HepG2 (cell line): ENCODE data around the gene ZDHHC19. TPM values are rescaled to one million over a fixed set of nuclear protein-coding genes. Genes with fewer than 3 reads are reported as not detected.
"Not testable (repeated sequence)": the region's sequence is repeated elsewhere in the genome, so short reads cannot be mapped to it uniquely, and the experiment has no call there.

Experiments
- ATAC-seq: fragments of 200-7000 bp; cut with Tn5 transposase; 3 replicates; pipeline ENCODE4 v1.9.1; 2020; ENCODE audit warnings: mild to moderate bottlenecking, moderate library complexity
- BruUV-seq: library from RNA; stranded (reverse); fragments of 400-500 nt; replicated peaks from 2 replicates; lab custom pipeline; 2021; lab: Mats Ljungman, UMichigan
- CTCF ChIA-PET: fragments of 300-600 bp; formaldehyde crosslinking; extraction: SDS; loops from one replicate; lab custom pipeline; 2021; ENCODE audit warnings: low total read pairs, inconsistent platforms, low intra/inter-chr PET ratio; lab: Yijun Ruan, JAX
- POLR2A ChIA-PET: fragments of 350-600 bp; sonication (Branson Sonifier 250); formaldehyde crosslinking; loops from one replicate; lab custom pipeline; 2020; ENCODE audit warnings: antibody characterized with exemption, inconsistent platforms; lab: Yijun Ruan, JAX
- DNase-seq: peaks from one replicate; pipeline ENCODE4 v3.0.0-alpha.2; 2015; ENCODE audit warnings: low spot score
- FAIRE-seq: peaks from 3 replicates; lab custom pipeline; 2011; peaks lifted over from hg19 to GRCh38; lab: Jason Lieb, UNC
- H2AFZ ChIP-seq: one replicate; pipeline ENCODE4 v1.6.1; 2011; ENCODE audit warnings: low read length, inconsistent platforms
- H3K27ac ChIP-seq: fragments of 300-600 bp; 3 replicates; pipeline ENCODE4 v1.8.0; 2011; ENCODE audit warnings: mixed run types, mild to moderate bottlenecking, mixed read lengths, low read length, inconsistent platforms; ENCODE audit not compliant: insufficient read depth; ENCODE audit errors: extremely low read length
- H3K27me3 ChIP-seq, 2 experiments: fragments of 200-600 bp in 1 of 2; 2 replicates in 1 of 2; 3 replicates in 1 of 2; pipeline versions ENCODE4 v1.6.0 to v1.8.0; 2011; ENCODE audit warnings: low read length in 2 of 2, mild to moderate bottlenecking in 2 of 2, moderate library complexity in 2 of 2, inconsistent platforms in 1 of 2; ENCODE audit not compliant: insufficient read depth in 2 of 2, control insufficient read depth in 1 of 2
- H3K36me3 ChIP-seq, 2 experiments: fragments of 200-600 bp in 1 of 2; replicated peaks in 1 of 2; 2 replicates in 1 of 2; 3 replicates in 1 of 2; pipeline versions ENCODE4 v1.5.1 to v1.8.0; 2011; ENCODE audit warnings: low read length in 2 of 2, inconsistent platforms in 1 of 2; ENCODE audit not compliant: insufficient read depth in 2 of 2, control insufficient read depth in 1 of 2
- H3K4me1 ChIP-seq: 2 replicates; pipeline ENCODE4 v1.5.1; 2012; ENCODE audit warnings: low read length, inconsistent platforms; ENCODE audit not compliant: insufficient read depth
- H3K4me2 ChIP-seq: 2 replicates; pipeline ENCODE4 v1.6.0; 2011; ENCODE audit warnings: low read depth, low read length, inconsistent platforms
- H3K4me3 ChIP-seq, 3 experiments: fragments of 200-600 bp in 1 of 3; sonication (generic), shearing (Covaris generic) in 1 of 3; replicated peaks in 1 of 3; 2 replicates each; pipeline ENCODE4 v1.5.1; 2011 to 2016; ENCODE audit warnings: low read length in 3 of 3, inconsistent platforms in 2 of 3, low read depth in 2 of 3, mild to moderate bottlenecking in 2 of 3, control low read depth in 1 of 3, mixed read lengths in 1 of 3; ENCODE audit not compliant: insufficient read depth in 1 of 3
- H3K79me2 ChIP-seq: one replicate; pipeline ENCODE4 v1.6.1; 2011; ENCODE audit warnings: low read length, inconsistent platforms; ENCODE audit not compliant: insufficient read depth
- H3K9ac ChIP-seq: 2 replicates; pipeline ENCODE4 v1.6.0; 2011; ENCODE audit warnings: mild to moderate bottlenecking, low read depth, low read length, inconsistent platforms; ENCODE audit not compliant: insufficient read depth
- H3K9me3 ChIP-seq: 2 replicates; pipeline ENCODE4 v1.5.1; 2012; ENCODE audit warnings: mild to moderate bottlenecking, low read length
- H4K20me1 ChIP-seq: 2 replicates; pipeline ENCODE4 v1.6.0; 2011; ENCODE audit warnings: inconsistent platforms, mild to moderate bottlenecking, low read length, moderate library complexity; ENCODE audit not compliant: insufficient read depth
- EZH2 ChIP-seq: conservative IDR thresholded peaks from 2 replicates; pipeline ENCODE4 v1.6.1; 2012; ENCODE audit warnings: mild to moderate bottlenecking, low read depth, low read length, moderate library complexity
- HMG20A ChIP-seq: IDR thresholded peaks from 2 replicates; pipeline ENCODE4 v1.6.1; 2016; ENCODE audit warnings: borderline replicate concordance
- HMGA1 ChIP-seq: sonication (generic); formaldehyde crosslinking; conservative IDR thresholded peaks from 2 replicates; pipeline ENCODE4 v1.4.0; 2020; ENCODE audit warnings: missing genetic modification reagents
- MAFG ChIP-seq: sonication (generic); formaldehyde crosslinking; IDR thresholded peaks from 2 replicates; pipeline ENCODE4 v1.5.1; 2020; ENCODE audit warnings: mild to moderate bottlenecking, missing genetic modification reagents
- MXI1 ChIP-seq: IDR thresholded peaks from 3 replicates; pipeline ENCODE4 v1.6.1; 2012; ENCODE audit warnings: low read depth, low read length, inconsistent platforms, borderline replicate concordance
- NR1H2 ChIP-seq: sonication (generic); formaldehyde crosslinking; IDR thresholded peaks from 2 replicates; pipeline ENCODE4 v1.8.1; 2022; ENCODE audit warnings: low read depth, missing genetic modification reagents, borderline replicate concordance
- RBM39 ChIP-seq: fragments of 200-400 bp; formaldehyde crosslinking; IDR thresholded peaks from one replicate; pipeline ENCODE4 v1.6.1; 2018; ENCODE audit warnings: antibody characterized with exemption, mild to moderate bottlenecking, low read depth, low read length; ENCODE audit not compliant: poor library complexity, severe bottlenecking
- RFX5 ChIP-seq: IDR thresholded peaks from 2 replicates; pipeline ENCODE4 v1.6.1; 2011; ENCODE audit warnings: low read depth, low read length, improper control_type of control experiment
- STAT6 ChIP-seq: sonication (generic); formaldehyde crosslinking; IDR thresholded peaks from 2 replicates; pipeline ENCODE4 v1.4.0; 2020; ENCODE audit warnings: missing genetic modification reagents, mild to moderate bottlenecking, borderline replicate concordance
- XBP1 ChIP-seq: sonication (generic); formaldehyde crosslinking; IDR thresholded peaks from 2 replicates; pipeline ENCODE4 v1.5.0; 2020; ENCODE audit warnings: missing genetic modification reagents
- ZNF775 ChIP-seq: sonication (generic); formaldehyde crosslinking; IDR thresholded peaks from 2 replicates; pipeline ENCODE4 v1.4.0; 2020; ENCODE audit warnings: missing genetic modification reagents, mild to moderate bottlenecking, moderate library complexity, borderline replicate concordance
- WGBS: methylation state at CpG from one replicate; pipeline ENCODE4 v1.1.6; 2017; ENCODE audit warnings: low lambda C conversion rate; 5-methylcytosine and 5-hydroxymethylcytosine counted together
- in situ Hi-C: cut with HindIII; loops from 2 replicates; pipeline ENCODE4 v1.10.0; 2017; ENCODE audit warnings: low pct_unique_long_range_greater_than_20kb; ENCODE audit not compliant: extremely low pct_ligation_motif_present
- intact Hi-C: fragments of 100-400 bp; cut with micrococcal nuclease; formaldehyde crosslinking; loops from one replicate; pipeline ENCODE4 v1.10.0; 2022; ENCODE audit not compliant: unreplicated experiment
- polyA plus RNA-seq, 8 experiments: library from polyadenylated mRNA; depleted of rRNA in 3 of 8; stranded (reverse) in 7 of 8; unstranded in 1 of 8; fragments of >200 nt; fragmentation: Illumina TruSeq in 4 of 8; extraction: Trizol in 4 of 8; gene quantifications; 2 replicates each; pipeline versions ENCODE4 v1.2.1 to v1.2.3, GENCODE V29; 2011 to 2016; ENCODE audit warnings: low read depth in 4 of 8, missing spikeins in 1 of 8, mixed read lengths in 1 of 8; ENCODE audit not compliant: insufficient read depth in 1 of 8
- total RNA-seq, 5 experiments: library from RNA; depleted of rRNA; stranded (reverse); fragments of >200 nt; fragmentation: Illumina TruSeq; extraction: Trizol; gene quantifications; 2 replicates each; pipeline ENCODE4 v1.2.3, GENCODE V29; 2016; ENCODE audit warnings: low read depth in 1 of 5

The ZDHHC19 gene
- total and polyA plus RNA-seq, 2 of the 13 experiments (the other 11 are each of a cell fraction or from before 2014, with no cell fraction given): 0.22 to 0.53 TPM

- TF ChIP-seq STAT6 (CRISPR knock-in tag) (no peak), HMGA1 (CRISPR knock-in tag) (no peak), NR1H2 (0 out of 2 replicates have a peak, but pooled peaks have one; percentile 72), HMG20A (CRISPR knock-in tag) (peak; percentile 92; the same call in 1 of the 2 replicates), RFX5 (no peak), RBM39 (no peak), MXI1 (no peak; the same call in 2 of the 3 replicates), EZH2 (no peak), XBP1 (CRISPR knock-in tag) (no peak), MAFG (CRISPR knock-in tag) (no peak), ZNF775 (CRISPR knock-in tag) (no peak)
These were observed 3.7 kb upstream of the ZDHHC19 start (continued) for GRCh38 chr3:196214783-196215441.

- BruUV-seq, H3K27ac ChIP-seq, ATAC-seq, FAIRE-seq, POLR2A ChIA-PET, CTCF ChIA-PET, DNase-seq, H3K36me3 ChIP-seq, H2AFZ ChIP-seq, in situ Hi-C loops, H3K9me3 ChIP-seq, H3K79me2 ChIP-seq, H3K9ac ChIP-seq, H3K27me3 ChIP-seq, H3K4me3 ChIP-seq, H4K20me1 ChIP-seq: not testable (repeated sequence)
- peaks cover 81% of the 10 kb centered on the region for H3K4me1 ChIP-seq
- WGBS: 91% methylated on average over 11 of the region's 11 CpGs
- intact Hi-C loops: loop anchor here (5.0 kb wide), 1 partner anchor 307 kb away; the partner anchor contains the start of gene SMCO1
- peak overlapping the region; percentile 59 for H3K4me2 ChIP-seq
These were observed 1.1 kb downstream of the ZDHHC19 start for GRCh38 chr3:196209944-196210672.
